ENCODE data around the gene SREBF2. TPM values are rescaled to one million over a fixed set of nuclear protein-coding genes. Genes with fewer than 3 reads are reported as not detected.

Gene SREBF2
- total RNA-seq, 6 experiments from 2014 or later = 29.3 to 42.1 (median 37.6) TPM

- no peak overlapping the region for H3K4me3 Mint-ChIP-seq
- H3K27me3 Mint-ChIP-seq (ENCODE audit: insufficient read depth) = peaks cover 13% of the 10 kb centered on the region
- H3K36me3 Mint-ChIP-seq (ENCODE audit: low read depth) = no peaks in the 10 kb centered on the region
- H3K4me1 Mint-ChIP-seq (ENCODE audit: low read depth) = no peaks in the 10 kb centered on the region
- H3K27ac Mint-ChIP-seq = no peak overlapping the region
- DNase-seq = no peak
- no peaks in the 10 kb centered on the region for H3K9me3 Mint-ChIP-seq
- TF ChIP-seq CTCF (IDR thresholded peaks at IDR 0.05) = no peak
Observed at GRCh38 chr22:41931701-41932269, 98.9 kb downstream of the SREBF2 start.

- Mint-ChIP-seq H3K36me3 (ENCODE audit: low read depth) (no peaks in the 10 kb centered on the region), H3K27me3 (ENCODE audit: insufficient read depth) (peaks cover 7% of the 10 kb centered on the region), H3K27ac (no peak overlapping the region), H3K4me3 (no peak overlapping the region), H3K4me1 (ENCODE audit: low read depth) (no peaks in the 10 kb centered on the region), H3K9me3 (no peaks in the 10 kb centered on the region)
- TF ChIP-seq CTCF (IDR thresholded peaks at IDR 0.05) = no peak
- no peak for DNase-seq
Observed at GRCh38 chr22:41932353-41932752, 99.4 kb downstream of the SREBF2 start.

GRCh38 chr22:41933411-41934177, 100.7 kb downstream of the SREBF2 start:
- Mint-ChIP-seq H3K27me3 (ENCODE audit: insufficient read depth) (no peaks in the 10 kb centered on the region), H3K27ac (no peak overlapping the region), H3K4me3 (no peak overlapping the region), H3K36me3 (ENCODE audit: low read depth) (no peaks in the 10 kb centered on the region), H3K9me3 (no peaks in the 10 kb centered on the region), H3K4me1 (ENCODE audit: low read depth) (no peaks in the 10 kb centered on the region)
- TF ChIP-seq CTCF (IDR thresholded peaks at IDR 0.05) = no peak
- no peak for DNase-seq

- Mint-ChIP-seq H3K27me3 (ENCODE audit: insufficient read depth) (no peaks in the 10 kb centered on the region), H3K27ac (no peak overlapping the region), H3K4me3 (no peak overlapping the region), H3K36me3 (ENCODE audit: low read depth) (no peaks in the 10 kb centered on the region), H3K9me3 (no peaks in the 10 kb centered on the region), H3K4me1 (ENCODE audit: low read depth) (peaks cover 3% of the 10 kb centered on the region)
- TF ChIP-seq CTCF (IDR thresholded peaks at IDR 0.05) = no peak
- no peak for DNase-seq
Observed at GRCh38 chr22:41934284-41935014, 101.5 kb downstream of the SREBF2 start.

GRCh38 chr22:41935015-41935351, 102.1 kb downstream of the SREBF2 start:
- no peak for TF ChIP-seq CTCF (IDR thresholded peaks at IDR 0.05)
- Mint-ChIP-seq H3K4me3 (no peak overlapping the region), H3K9me3 (no peaks in the 10 kb centered on the region), H3K36me3 (ENCODE audit: low read depth) (no peaks in the 10 kb centered on the region), H3K4me1 (ENCODE audit: low read depth) (peaks cover 8% of the 10 kb centered on the region), H3K27me3 (ENCODE audit: insufficient read depth) (no peaks in the 10 kb centered on the region), H3K27ac (no peak overlapping the region)
- no peak for DNase-seq
